HCT116 (cell line): ENCODE results near the gene NR2F2. TPM values are rescaled to one million over a fixed set of nuclear protein-coding genes. Genes with fewer than 3 reads are reported as not detected.

Experiments used
- ATAC-seq: fragments of 200-7000 bp; cut with Tn5 transposase; 2 replicates; pipeline ENCODE4 v1.9.1; 2020; ENCODE audit warnings: mild to moderate bottlenecking, moderate library complexity
- BruUV-seq: library from RNA; stranded (reverse); fragments of 400-500 nt; replicated peaks from 2 replicates; lab custom pipeline; 2021; lab: Mats Ljungman, UMichigan
- CTCF ChIA-PET: fragments of 300-600 bp; sonication (Branson Sonifier 250); formaldehyde crosslinking; loops from one replicate; lab custom pipeline; 2021; ENCODE audit warnings: antibody characterized with exemption; lab: Charles Lee
- POLR2A ChIA-PET: fragments of 300-600, 350-600 bp; sonication (Branson Sonifier 250); formaldehyde crosslinking; loops from one replicate; lab custom pipeline; 2021; ENCODE audit warnings: antibody characterized with exemption; lab: Charles Lee
- RAD21 ChIA-PET, 2 experiments: fragments of 300-600 bp; sonication (Branson Sonifier 250); formaldehyde crosslinking; loops; one replicate each; lab custom pipeline; 2023; ENCODE audit warnings: low total read pairs in 2 of 2; ENCODE audit not compliant: uncharacterized antibody in 2 of 2, unreplicated experiment in 2 of 2, low non-redundant PET in 1 of 2; lab: Charles Lee
- DNase-seq: peaks from one replicate; pipeline ENCODE4 v3.0.0-alpha.2; 2010; ENCODE audit warnings: low read depth, low spot score
- H2AFZ ChIP-seq: fragments of 200-600 bp; shearing (Covaris generic), sonication (generic); 2 replicates; pipeline ENCODE4 v1.6.1; 2017; ENCODE audit warnings: low read depth, mixed run types, mixed read lengths, antibody characterized with exemption, low read length; ENCODE audit not compliant: poor library complexity, severe bottlenecking
- H3K27ac ChIP-seq: 2 replicates; pipeline ENCODE4 v1.5.1; 2012; ENCODE audit warnings: low read depth, low read length
- H3K27me3 ChIP-seq: fragments of 200-600 bp; sonication (generic); 2 replicates; pipeline ENCODE4 v1.6.1; 2016; ENCODE audit warnings: mixed run types, low read length, mixed read lengths; ENCODE audit not compliant: insufficient read depth
- H3K36me3 ChIP-seq, 2 experiments: fragments of 200-500 bp in 1 of 2; fragments of 200-600 bp in 1 of 2; sonication (Bioruptor generic) in 1 of 2; sonication (generic) in 1 of 2; 2 replicates each; pipeline versions ENCODE4 v1.5.1 to v1.6.1; 2014 to 2016; ENCODE audit warnings: low read length in 2 of 2, inconsistent platforms in 1 of 2, mixed read lengths in 1 of 2, mixed run types in 1 of 2; ENCODE audit not compliant: insufficient read depth in 2 of 2, control insufficient read depth in 1 of 2
- H3K4me1 ChIP-seq, 2 experiments: fragments of 200-600 bp in 1 of 2; sonication (generic) in 1 of 2; 2 replicates each; pipeline versions ENCODE4 v1.5.1 to v1.6.1; 2012 to 2017; ENCODE audit warnings: low read length in 2 of 2, inconsistent platforms in 1 of 2, mild to moderate bottlenecking in 1 of 2, mixed read lengths in 1 of 2, mixed run types in 1 of 2, moderate library complexity in 1 of 2; ENCODE audit not compliant: insufficient read depth in 2 of 2, control insufficient read depth in 1 of 2
- H3K4me2 ChIP-seq: fragments of 200-600 bp; sonication (generic); 2 replicates; pipeline ENCODE4 v1.6.1; 2017; ENCODE audit warnings: mixed run types, low read length, mixed read lengths
- H3K4me3 ChIP-seq, 2 experiments: fragments of 200-600 bp in 1 of 2; sonication (generic) in 1 of 2; replicated peaks in 1 of 2; 2 replicates each; pipeline ENCODE4 v1.5.1; 2011 to 2016; ENCODE audit warnings: low read length in 2 of 2, control low read depth in 1 of 2, low read depth in 1 of 2, mild to moderate bottlenecking in 1 of 2, mixed read lengths in 1 of 2, mixed run types in 1 of 2
- H3K79me2 ChIP-seq: fragments of 200-600 bp; sonication (generic); 2 replicates; pipeline ENCODE4 v1.6.1; 2017; ENCODE audit warnings: mild to moderate bottlenecking, mixed run types, low read length, moderate library complexity, mixed read lengths; ENCODE audit not compliant: insufficient read depth
- H3K9ac ChIP-seq: fragments of 200-600 bp; sonication (generic); 2 replicates; pipeline ENCODE4 v1.6.1; 2016; ENCODE audit warnings: low read length, mixed read lengths
- H3K9me2 ChIP-seq: fragments of 200-600 bp; sonication (generic), shearing (Covaris generic); 2 replicates; pipeline ENCODE4 v1.6.1; 2017; ENCODE audit warnings: mixed run types, mild to moderate bottlenecking, moderate library complexity; ENCODE audit not compliant: insufficient read depth
- H3K9me3 ChIP-seq, 2 experiments: fragments of 200-500 bp in 1 of 2; fragments of 200-600 bp in 1 of 2; sonication (Bioruptor generic) in 1 of 2; sonication (generic) in 1 of 2; 2 replicates each; pipeline ENCODE4 v1.6.1; 2014 to 2017; ENCODE audit warnings: low read length in 2 of 2, mixed read lengths in 2 of 2, inconsistent platforms in 1 of 2, low read depth in 1 of 2, mild to moderate bottlenecking in 1 of 2, mixed run types in 1 of 2, moderate library complexity in 1 of 2; ENCODE audit not compliant: control insufficient read depth in 1 of 2, insufficient read depth in 1 of 2
- H4K20me1 ChIP-seq: fragments of 200-600 bp; sonication (generic), shearing (Covaris generic); 2 replicates; pipeline ENCODE4 v1.6.1; 2017; ENCODE audit warnings: mixed run types, mild to moderate bottlenecking, moderate library complexity; ENCODE audit not compliant: insufficient read depth
- CBX3 ChIP-seq: IDR thresholded peaks from 2 replicates; pipeline ENCODE4 v1.6.1; 2012; ENCODE audit warnings: low read depth
- CEBPB ChIP-seq: IDR thresholded peaks from 2 replicates; pipeline ENCODE4 v1.6.1; 2012; ENCODE audit warnings: low read depth
- EGR1 ChIP-seq: IDR thresholded peaks from 2 replicates; pipeline ENCODE4 v1.6.1; 2012; ENCODE audit warnings: low read depth
- ELF1 ChIP-seq: IDR thresholded peaks from 2 replicates; pipeline ENCODE4 v1.6.1; 2012; ENCODE audit warnings: low read depth, borderline replicate concordance
- EZH2 ChIP-seq: fragments of 200-600 bp; sonication (generic); IDR thresholded peaks from 2 replicates; pipeline ENCODE4 v1.6.1; 2017; ENCODE audit warnings: antibody characterized with exemption, mixed run types
- EZH2phosphoT487 ChIP-seq: fragments of 200-600 bp; IDR thresholded peaks from 2 replicates; pipeline ENCODE4 v1.6.1; 2018; ENCODE audit warnings: antibody characterized with exemption, borderline replicate concordance
- JUND ChIP-seq: IDR thresholded peaks from 2 replicates; pipeline ENCODE4 v1.6.1; 2012
- POLR2AphosphoS5 ChIP-seq: IDR thresholded peaks from 2 replicates; pipeline ENCODE4 v1.6.1; 2011; ENCODE audit warnings: mild to moderate bottlenecking, low read depth, low read length, moderate library complexity
- RAD21 ChIP-seq: IDR thresholded peaks from 2 replicates; pipeline ENCODE4 v1.6.1; 2012; ENCODE audit warnings: low read depth, mild to moderate bottlenecking
- SIN3A ChIP-seq: IDR thresholded peaks from 2 replicates; pipeline ENCODE4 v1.6.1; 2012; ENCODE audit warnings: low read depth
- SP1 ChIP-seq: IDR thresholded peaks from 2 replicates; pipeline ENCODE4 v1.6.1; 2012; ENCODE audit warnings: low read depth
- YY1 ChIP-seq: IDR thresholded peaks from 2 replicates; pipeline ENCODE4 v1.6.1; 2011; ENCODE audit warnings: low read length, low read depth, moderate library complexity, mild to moderate bottlenecking; ENCODE audit not compliant: insufficient replicate concordance; ENCODE audit errors: extremely low read depth
- ZNF274 ChIP-seq: fragments of 200-500 bp; sonication (Bioruptor generic); IDR thresholded peaks from 2 replicates; pipeline ENCODE4 v1.6.1; 2014; ENCODE audit warnings: mild to moderate bottlenecking, low read depth, low read length, inconsistent platforms
- intact Hi-C: fragments of 100-400 bp; cut with micrococcal nuclease; formaldehyde crosslinking; loops from 2 replicates; pipeline ENCODE4 v1.10.0; 2022
- total RNA-seq: library from RNA; stranded (reverse); gene quantifications from one replicate; pipeline ENCODE4 v1.2.1, GENCODE V29; 2021; ENCODE audit not compliant: unreplicated experiment
- TF ChIP-seq, protein P1 (sequence below): IDR thresholded peaks from 2 replicates; pipeline ENCODE4 v1.6.1; 2011; ENCODE audit warnings: mild to moderate bottlenecking, low read length, moderate library complexity; ENCODE audit not compliant: insufficient replicate concordance; ENCODE audit errors: extremely low read depth
- TF ChIP-seq, protein P2 (sequence below): IDR thresholded peaks from 2 replicates; pipeline ENCODE4 v1.6.1; 2012
- TF ChIP-seq, protein P3 (sequence below): IDR thresholded peaks from 2 replicates; pipeline ENCODE4 v1.6.1; 2012
- TF ChIP-seq, protein P4 (sequence below): IDR thresholded peaks from 2 replicates; pipeline ENCODE4 v1.6.1; 2012; ENCODE audit warnings: low read depth
- TF ChIP-seq, protein P5 (sequence below), 3 experiments: fragments of 200-600 bp in 1 of 3; sonication (generic) in 1 of 3; IDR thresholded peaks in 2 of 3; conservative IDR thresholded peaks in 1 of 3; 2 replicates each; pipeline ENCODE4 v1.5.1; 2012 to 2017; ENCODE audit warnings: low read depth in 2 of 3, low read length in 2 of 3, antibody characterized with exemption in 1 of 3, borderline replicate concordance in 1 of 3, control low read depth in 1 of 3, mild to moderate bottlenecking in 1 of 3, mixed read lengths in 1 of 3, mixed run types in 1 of 3, moderate library complexity in 1 of 3; ENCODE audit not compliant: insufficient read depth in 1 of 3

NR2F2 gene
- total RNA-seq, 1 experiment from 2014 or later = 61.4 TPM

DNA sequence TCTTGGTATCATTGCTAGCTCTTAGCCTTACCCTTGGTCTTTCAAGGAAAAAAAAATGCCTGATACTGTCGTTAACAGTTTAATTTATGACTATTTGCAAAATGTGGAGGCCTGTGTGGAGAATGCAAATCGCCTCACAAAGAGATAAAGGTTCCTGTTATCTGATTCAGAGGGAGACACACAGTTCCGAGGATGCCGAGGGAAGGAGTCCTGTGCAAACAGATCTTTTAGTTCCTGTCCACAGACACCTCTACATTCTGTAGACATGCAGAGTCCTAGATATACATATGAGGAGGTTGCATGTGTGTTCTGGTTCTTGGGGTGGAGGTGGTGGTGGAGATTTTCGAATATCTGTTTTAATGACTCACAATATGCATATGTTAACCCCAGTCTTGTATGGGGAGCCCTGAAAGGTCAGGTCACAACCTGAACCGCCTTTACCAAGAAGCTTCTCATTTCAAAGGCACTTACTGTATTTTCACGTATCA is 5.7 kb downstream of the NR2F2 start:
- Histone ChIP-seq H3K36me3 (peaks cover 27 to 55% of the 10 kb centered on the region in 2 experiments), H2AFZ (no peak overlapping the region), H3K4me1 (peaks cover 19 to 52% of the 10 kb centered on the region in 2 experiments; a peak in 3 of 4 replicates), H3K4me3 (peak overlapping the region in 1 of 2 experiments; percentile 71; a peak in 1 of 4 replicates), H3K9me2 (no peaks in the 10 kb centered on the region), H3K27ac (no peak overlapping the region), H3K27me3 (no peaks in the 10 kb centered on the region), H3K9me3 (no peaks in the 10 kb centered on the region), H4K20me1 (peaks cover 27% of the 10 kb centered on the region; the same call in 1 of the 2 replicates), H3K4me2 (peak overlapping the region; percentile 87), H3K9ac (peak overlapping the region; percentile 11; the same call in 1 of the 2 replicates), H3K79me2 (peaks cover 99% of the 10 kb centered on the region)
- ATAC-seq (no peak), DNase-seq (no peak)
- ChIA-PET POLR2A (no interaction called here), CTCF (interaction anchor here (0.7 to 2.4 kb wide), 2 partner anchors 9 to 153 kb away, joined by 3 to 5 read pairs; no protein-coding TSS in a partner anchor), RAD21 (no interaction called here)
- BruUV-seq = no TSS peak
- no peak for TF ChIP-seq EGR1
- TF ChIP-seq, protein P1, sequence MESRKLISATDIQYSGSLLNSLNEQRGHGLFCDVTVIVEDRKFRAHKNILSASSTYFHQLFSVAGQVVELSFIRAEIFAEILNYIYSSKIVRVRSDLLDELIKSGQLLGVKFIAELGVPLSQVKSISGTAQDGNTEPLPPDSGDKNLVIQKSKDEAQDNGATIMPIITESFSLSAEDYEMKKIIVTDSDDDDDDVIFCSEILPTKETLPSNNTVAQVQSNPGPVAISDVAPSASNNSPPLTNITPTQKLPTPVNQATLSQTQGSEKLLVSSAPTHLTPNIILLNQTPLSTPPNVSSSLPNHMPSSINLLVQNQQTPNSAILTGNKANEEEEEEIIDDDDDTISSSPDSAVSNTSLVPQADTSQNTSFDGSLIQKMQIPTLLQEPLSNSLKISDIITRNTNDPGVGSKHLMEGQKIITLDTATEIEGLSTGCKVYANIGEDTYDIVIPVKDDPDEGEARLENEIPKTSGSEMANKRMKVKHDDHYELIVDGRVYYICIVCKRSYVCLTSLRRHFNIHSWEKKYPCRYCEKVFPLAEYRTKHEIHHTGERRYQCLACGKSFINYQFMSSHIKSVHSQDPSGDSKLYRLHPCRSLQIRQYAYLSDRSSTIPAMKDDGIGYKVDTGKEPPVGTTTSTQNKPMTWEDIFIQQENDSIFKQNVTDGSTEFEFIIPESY = no peak
- TF ChIP-seq JUND = no peak
- no peak for TF ChIP-seq POLR2AphosphoS5
- no peak for TF ChIP-seq CEBPB
- TF ChIP-seq EZH2 = no peak
- no peak for TF ChIP-seq ELF1
- TF ChIP-seq CBX3 = no peak
- TF ChIP-seq, protein P2, sequence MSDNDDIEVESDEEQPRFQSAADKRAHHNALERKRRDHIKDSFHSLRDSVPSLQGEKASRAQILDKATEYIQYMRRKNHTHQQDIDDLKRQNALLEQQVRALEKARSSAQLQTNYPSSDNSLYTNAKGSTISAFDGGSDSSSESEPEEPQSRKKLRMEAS = no peak
- no peak for TF ChIP-seq RAD21
- TF ChIP-seq, protein P3, sequence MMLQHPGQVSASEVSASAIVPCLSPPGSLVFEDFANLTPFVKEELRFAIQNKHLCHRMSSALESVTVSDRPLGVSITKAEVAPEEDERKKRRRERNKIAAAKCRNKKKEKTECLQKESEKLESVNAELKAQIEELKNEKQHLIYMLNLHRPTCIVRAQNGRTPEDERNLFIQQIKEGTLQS = no peak
- TF ChIP-seq YY1 = no peak
- TF ChIP-seq ZNF274 = no peak
- TF ChIP-seq SP1 = no peak
- TF ChIP-seq, protein P4, sequence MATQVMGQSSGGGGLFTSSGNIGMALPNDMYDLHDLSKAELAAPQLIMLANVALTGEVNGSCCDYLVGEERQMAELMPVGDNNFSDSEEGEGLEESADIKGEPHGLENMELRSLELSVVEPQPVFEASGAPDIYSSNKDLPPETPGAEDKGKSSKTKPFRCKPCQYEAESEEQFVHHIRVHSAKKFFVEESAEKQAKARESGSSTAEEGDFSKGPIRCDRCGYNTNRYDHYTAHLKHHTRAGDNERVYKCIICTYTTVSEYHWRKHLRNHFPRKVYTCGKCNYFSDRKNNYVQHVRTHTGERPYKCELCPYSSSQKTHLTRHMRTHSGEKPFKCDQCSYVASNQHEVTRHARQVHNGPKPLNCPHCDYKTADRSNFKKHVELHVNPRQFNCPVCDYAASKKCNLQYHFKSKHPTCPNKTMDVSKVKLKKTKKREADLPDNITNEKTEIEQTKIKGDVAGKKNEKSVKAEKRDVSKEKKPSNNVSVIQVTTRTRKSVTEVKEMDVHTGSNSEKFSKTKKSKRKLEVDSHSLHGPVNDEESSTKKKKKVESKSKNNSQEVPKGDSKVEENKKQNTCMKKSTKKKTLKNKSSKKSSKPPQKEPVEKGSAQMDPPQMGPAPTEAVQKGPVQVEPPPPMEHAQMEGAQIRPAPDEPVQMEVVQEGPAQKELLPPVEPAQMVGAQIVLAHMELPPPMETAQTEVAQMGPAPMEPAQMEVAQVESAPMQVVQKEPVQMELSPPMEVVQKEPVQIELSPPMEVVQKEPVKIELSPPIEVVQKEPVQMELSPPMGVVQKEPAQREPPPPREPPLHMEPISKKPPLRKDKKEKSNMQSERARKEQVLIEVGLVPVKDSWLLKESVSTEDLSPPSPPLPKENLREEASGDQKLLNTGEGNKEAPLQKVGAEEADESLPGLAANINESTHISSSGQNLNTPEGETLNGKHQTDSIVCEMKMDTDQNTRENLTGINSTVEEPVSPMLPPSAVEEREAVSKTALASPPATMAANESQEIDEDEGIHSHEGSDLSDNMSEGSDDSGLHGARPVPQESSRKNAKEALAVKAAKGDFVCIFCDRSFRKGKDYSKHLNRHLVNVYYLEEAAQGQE = no peak
- TF ChIP-seq EZH2phosphoT487 = no peak
- TF ChIP-seq SIN3A = no peak
- TF ChIP-seq, protein P5, sequence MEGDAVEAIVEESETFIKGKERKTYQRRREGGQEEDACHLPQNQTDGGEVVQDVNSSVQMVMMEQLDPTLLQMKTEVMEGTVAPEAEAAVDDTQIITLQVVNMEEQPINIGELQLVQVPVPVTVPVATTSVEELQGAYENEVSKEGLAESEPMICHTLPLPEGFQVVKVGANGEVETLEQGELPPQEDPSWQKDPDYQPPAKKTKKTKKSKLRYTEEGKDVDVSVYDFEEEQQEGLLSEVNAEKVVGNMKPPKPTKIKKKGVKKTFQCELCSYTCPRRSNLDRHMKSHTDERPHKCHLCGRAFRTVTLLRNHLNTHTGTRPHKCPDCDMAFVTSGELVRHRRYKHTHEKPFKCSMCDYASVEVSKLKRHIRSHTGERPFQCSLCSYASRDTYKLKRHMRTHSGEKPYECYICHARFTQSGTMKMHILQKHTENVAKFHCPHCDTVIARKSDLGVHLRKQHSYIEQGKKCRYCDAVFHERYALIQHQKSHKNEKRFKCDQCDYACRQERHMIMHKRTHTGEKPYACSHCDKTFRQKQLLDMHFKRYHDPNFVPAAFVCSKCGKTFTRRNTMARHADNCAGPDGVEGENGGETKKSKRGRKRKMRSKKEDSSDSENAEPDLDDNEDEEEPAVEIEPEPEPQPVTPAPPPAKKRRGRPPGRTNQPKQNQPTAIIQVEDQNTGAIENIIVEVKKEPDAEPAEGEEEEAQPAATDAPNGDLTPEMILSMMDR (IDR thresholded peaks at IDR 0.05 in 2 of 3, conservative IDR thresholded peaks at IDR 0.05 in 1 of 3; ENCODE audit: borderline replicate concordance in 1 of 3, insufficient read depth in 1 of 3, low read depth in 2 of 3, low read length in 2 of 3) = no peak
- intact Hi-C loops = no loop called here
